Measurements from ENCODE around the gene NDOR1.

GRCh38 chr9:137180491-137180890 is 25.0 kb upstream of the NDOR1 start:
- no peak for TF ChIP-seq CTCF (IDR thresholded peaks at IDR 0.05)
- TF ChIP-seq EP300 (IDR thresholded peaks at IDR 0.05) = no peak
- no peak for TF ChIP-seq POLR2A (IDR thresholded peaks at IDR 0.05)
